GM21529 (cell line): ENCODE measurements around the gene FERD3L.
"Not testable (repeated sequence)": the region's sequence is repeated elsewhere in the genome, so short reads cannot be mapped to it uniquely, and the experiment has no call there.

Experiments used
- ATAC-seq: cut with Tn5 transposase; IDR thresholded peaks from one replicate; pipeline ENCODE4 v1.9.1; 2021; ENCODE audit not compliant: unreplicated experiment

The FERD3L gene

DNA sequence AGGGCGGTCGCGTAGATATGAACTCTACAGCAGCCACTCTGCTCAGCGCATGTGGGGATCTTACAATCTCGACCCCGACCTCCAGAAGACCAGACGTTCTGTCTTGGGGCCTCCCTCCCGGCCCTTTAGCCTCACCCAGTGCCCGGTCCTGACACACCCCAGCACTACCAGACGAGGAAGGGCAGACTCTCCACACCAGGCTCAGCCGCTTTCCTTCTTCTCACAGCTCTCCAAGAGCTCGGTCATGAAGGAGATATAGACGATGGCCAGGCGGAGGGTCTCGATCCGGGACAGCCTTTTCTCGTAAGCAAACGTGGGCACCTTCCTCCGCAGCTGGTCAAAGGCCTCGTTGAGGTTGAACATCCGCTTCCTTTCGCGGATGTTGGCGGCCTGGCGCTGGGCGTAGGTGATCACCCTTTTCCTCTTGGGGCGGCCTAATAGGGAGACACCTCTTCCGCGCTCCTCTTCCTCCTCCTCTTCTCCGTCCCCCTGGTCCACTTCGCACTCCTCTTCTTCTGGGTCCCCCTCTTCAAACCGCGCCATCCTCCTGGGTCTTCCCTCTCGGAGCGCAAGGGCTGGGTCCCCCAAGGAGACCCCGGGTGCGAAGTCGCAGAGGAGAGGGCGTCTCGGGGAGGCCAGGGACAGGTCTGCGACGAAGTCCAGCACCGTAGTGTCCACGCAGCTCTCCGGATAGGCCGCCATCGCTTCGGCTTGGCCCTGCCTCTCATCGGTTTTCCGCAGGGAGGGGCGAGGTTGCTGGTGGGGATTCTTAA is at the start of gene FERD3L:
Gene FERD3L, minus strand, starts transcription at position 761 of the 773 bp plus-strand sequence. Its CDS starts 59 bp downstream, at position 702.
- ATAC-seq, result no peak

- ATAC-seq, result not testable (repeated sequence)
Observed at GRCh38 chr7:19194417-19194816, 49.2 kb upstream of the FERD3L start.

GRCh38 chr7:19181634-19182033 is 36.4 kb upstream of the FERD3L start:
- no peak for ATAC-seq

DNA sequence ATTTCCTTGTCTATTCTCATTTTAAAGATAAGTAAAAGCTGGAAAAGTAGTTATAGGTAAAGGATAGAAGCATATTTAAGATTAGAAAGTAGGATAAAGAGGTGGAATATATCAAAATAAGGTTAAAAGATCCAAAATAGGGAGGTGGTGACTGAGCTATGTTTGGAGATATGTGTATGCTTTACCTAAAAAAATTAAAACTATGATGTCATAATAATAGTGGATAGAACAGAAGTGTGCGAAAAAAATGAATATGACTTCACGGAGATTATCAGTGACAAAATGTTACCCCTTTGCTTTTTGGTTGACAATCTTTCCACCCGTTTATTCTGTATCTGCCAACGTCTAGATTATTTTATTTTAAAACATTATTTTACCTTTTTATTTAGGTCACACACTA is 33.4 kb upstream of the FERD3L start:
- no peak for ATAC-seq

DNA sequence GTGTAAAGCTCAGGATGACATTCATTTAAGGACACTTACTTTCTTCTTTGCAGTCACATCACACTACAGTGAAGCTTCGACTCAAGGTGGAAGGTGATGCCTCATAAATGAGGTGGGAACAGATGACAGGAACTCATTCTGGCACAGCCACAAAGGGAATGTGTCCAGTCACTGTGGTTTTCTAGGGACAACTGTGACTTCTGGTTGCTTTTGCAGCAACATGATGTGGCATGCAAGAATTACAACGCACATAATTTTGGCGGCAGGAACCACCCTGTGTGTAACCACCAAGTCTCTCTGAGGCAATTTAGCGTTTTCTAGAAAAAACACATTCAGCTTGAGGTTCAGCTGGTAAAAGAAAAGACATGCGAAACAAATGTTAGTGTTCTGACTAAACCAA is 32.0 kb upstream of the FERD3L start:
- no peak for ATAC-seq

DNA sequence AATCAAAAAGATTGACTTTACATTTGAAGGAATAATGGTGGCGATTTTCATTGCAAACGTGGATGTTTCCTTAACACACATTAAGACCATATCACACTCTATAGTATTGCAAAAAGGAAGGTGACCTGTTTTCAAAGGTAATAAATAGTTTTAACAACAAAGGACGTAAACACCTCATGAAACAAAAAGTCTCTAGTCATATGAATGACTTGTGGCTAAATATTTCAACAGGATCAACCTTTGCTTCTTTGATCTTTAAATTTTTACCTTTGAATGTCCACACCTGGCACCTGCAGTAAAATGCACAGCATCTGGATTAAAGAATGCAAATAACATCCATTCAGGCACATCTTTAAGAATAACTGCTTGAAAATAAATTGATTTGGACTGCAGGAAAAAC is 30.0 kb upstream of the FERD3L start:
- ATAC-seq, result no peak

DNA sequence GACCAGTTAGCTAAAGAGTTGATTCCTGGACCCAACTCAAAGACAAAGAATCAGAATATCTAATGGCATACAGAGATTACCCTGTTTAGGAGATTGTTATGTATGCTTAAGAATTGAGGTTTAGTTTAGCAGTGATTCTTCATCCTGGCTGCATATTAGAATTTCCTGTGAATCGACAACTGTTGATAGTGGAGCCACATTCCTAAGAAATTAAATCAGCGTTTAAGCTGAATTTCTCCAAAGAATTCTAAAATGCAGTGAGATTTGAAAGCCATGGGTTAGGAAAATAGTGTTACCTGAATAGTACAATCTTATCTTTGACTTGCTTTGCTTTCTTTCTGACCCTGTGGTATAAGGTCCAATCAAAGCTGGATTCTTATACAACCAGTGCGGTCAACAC is 16.4 kb upstream of the FERD3L start:
- ATAC-seq, result no peak

DNA sequence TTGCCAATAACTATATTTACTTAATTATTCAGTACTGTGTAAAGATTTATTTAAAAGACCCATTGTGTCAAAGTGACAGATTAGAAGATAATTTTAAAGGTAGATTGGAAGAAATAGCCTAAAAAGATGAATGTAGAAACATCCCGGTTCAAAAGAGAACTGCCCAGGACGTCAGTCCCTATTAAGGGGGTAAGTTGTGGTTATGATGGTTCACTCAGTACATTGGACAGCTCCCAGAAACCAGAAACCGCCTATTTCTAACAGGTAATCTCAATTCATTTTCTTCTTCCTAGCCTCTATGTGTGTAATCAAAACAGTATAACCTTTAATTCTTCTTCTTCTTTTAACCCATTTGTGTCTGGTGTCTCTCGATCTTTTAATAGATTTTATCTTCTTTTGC is 1.5 kb upstream of the FERD3L start:
- ATAC-seq, result no peak

DNA sequence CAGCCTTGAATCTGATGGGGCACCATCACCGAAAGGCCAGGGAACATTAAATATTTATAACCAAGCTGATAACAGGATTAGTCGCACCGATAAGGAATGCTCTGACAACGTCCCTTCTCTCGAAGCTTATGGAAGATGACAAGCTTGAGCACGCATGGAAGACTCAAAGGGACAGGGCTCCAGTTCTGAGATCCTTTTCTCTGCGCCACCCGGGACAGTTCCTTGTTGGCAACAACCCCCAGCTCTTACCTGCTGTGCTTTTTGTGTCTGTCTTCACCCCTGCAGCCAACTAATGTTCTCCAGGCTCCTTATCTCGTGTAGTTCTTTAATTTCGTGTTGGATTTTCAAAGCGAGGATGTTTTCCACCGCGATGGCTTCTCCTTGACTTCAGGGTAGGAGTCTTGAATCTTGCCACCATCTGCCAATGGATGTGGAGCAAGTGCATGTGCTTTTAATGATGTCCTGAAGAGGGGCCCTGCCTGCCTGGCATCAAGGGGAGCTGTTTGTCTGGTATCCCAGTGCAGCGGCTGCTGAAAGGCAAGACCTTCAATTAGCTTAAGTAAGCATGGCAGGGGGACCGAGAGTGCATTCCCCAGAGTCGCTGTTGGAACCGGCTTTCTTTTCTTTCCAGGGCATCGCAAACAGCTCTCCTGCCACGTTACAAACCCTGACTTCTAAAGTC is 354 bp upstream of the FERD3L start:
- no peak for ATAC-seq

GRCh38 chr7:19143881-19144574 is 1.2 kb downstream of the FERD3L start:
- no peak for ATAC-seq

DNA sequence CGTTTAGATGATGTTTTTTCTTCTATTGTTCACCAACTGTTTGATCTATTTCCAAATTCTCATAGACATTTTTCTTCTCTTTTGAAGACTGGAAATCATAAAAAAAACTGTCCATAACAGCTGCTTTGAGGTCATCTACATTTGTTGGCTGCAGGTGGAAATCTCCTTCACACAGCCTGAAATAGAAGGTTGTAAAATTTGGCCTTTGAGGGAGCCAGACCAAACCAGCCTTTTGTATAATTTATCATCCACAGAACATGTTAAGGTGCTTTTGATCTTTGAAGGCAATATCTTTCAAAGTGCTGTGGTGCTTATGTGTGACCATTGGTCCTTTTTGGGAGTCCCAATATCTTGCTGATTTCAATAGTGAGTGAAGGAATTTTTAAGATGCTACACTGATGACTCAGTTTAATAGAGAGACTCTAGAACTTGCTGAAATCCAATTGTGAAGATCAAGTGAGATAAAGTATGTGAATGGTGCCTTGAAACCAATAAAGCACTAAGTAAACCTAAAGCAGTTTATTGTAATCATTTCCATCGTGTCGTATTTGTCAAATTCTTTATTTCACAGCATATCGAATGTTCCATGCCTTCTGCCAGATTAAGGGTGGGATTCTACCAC is 5.4 kb downstream of the FERD3L start:
- ATAC-seq, result no peak

DNA sequence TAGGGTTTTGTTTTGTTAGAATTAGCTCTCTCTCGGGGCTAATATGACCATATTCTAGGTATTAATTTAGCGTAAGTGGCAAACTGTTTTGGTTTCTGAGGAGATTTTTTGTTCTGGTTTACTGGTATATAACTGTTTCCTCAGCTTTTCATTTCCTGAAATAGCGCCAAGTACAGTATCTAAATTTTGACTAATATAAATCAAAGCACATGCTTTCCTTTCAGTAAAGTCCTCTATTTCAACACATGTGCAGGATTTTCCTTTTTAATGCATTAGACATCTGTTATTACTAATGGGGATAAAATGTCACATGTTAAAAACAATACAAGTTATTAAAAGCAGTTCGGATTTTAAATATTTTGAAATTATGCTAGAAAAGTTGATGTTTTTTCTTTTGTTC is 11.3 kb downstream of the FERD3L start:
- no peak for ATAC-seq

- no peak for ATAC-seq
Observed at GRCh38 chr7:19133390-19133789, 11.8 kb downstream of the FERD3L start.

DNA sequence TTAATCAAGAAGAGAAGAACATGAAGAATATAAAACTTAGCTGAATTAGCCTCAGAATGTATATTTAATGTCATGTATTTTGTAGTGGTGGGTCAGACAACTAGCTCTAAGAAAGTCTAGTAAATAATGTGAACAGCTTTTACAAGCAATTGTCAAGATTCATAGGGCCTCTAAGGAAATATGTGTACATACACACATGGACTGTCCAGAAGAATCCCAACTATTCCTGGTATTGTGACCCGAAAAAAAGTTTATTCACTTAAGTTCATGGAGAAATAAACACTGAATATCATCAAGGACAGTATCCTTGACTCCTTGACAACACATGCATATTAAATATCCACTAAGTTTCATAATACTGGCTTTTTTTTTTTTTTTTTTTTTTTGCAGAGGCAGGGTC is 16.4 kb downstream of the FERD3L start:
- no peak for ATAC-seq

DNA sequence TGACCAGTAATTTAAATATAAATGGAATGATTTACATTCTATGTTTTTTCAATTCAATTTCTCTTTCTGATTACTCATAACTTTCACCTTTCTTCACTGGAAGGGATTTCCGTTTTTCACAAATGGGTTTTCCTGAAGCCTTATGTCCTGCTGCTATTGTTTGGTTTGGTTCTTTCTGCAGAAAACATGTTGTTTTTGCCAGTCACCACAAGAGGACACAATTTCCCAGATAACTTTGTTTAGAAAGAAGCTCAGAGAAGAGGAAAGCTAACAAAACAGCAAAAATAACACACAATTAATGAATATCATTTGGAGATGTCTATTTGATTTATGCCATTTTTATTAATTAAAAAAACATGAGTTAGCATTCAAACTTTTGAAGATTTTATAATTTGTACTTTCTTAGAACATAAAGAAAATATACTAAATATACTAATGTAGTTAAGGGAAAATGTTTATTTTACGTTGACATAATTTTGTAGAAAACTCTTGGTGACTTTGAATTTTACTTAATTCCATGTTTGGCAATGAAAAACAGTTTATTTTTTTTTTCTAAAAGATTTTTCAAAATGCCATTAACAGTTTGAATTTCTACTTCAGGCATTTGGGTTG is 23.1 kb downstream of the FERD3L start:
- no peak for ATAC-seq

DNA sequence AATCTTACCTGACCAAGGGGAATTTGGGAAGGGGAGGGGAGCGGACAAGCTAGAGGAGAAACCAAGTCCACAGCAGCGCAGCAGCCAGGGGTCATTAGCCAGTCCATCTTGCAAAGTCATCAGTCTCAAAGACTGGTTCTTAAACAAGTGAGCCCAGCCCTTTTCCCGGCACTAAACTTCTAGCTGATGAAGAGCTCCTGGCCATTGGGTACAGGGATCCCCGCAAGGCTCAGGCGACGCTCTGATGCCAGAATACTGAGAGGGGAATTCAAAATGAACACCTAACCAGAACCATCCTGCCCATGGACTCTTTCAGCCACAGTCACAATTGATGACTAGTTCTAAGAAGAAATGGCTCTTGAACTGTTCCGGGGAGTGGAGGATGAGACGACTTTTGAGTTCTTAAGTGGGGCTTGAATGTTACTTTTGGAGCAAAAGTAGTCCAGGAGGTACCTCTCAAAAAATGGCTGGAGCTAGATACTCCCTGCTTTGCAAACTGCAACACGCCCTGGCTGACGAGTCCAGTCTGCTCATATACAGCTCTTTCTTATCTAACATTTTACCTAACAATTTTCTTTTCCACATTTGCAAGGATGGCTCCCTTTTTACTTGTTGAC is 25.2 kb downstream of the FERD3L start:
- ATAC-seq, result no peak

GRCh38 chr7:19119372-19119771 is 25.8 kb downstream of the FERD3L start:
- ATAC-seq, result no peak

- ATAC-seq, result no peak
Observed at GRCh38 chr7:19118636-19119371, 26.4 kb downstream of the FERD3L start.

GRCh38 chr7:19117870-19118608 is 27.2 kb downstream of the FERD3L start:
- ATAC-seq, result no peak
